H9 (cell line): ENCODE data around the gene MAML3. TPM values are rescaled to one million over a fixed set of nuclear protein-coding genes. Genes with fewer than 3 reads are reported as not detected.

Experiments
- DNase-seq: peaks from one replicate; pipeline ENCODE4 v3.0.0-alpha.2; 2017
- H2AFZ ChIP-seq: one replicate; pipeline ENCODE4 v1.6.1; 2013; ENCODE audit warnings: mild to moderate bottlenecking, low read length, control low read depth, moderate library complexity
- H2AK5ac ChIP-seq: 2 replicates; pipeline ENCODE4 v1.6.1; 2013; ENCODE audit warnings: low read length, control low read depth, mixed read lengths; ENCODE audit not compliant: insufficient read length
- H2BK120ac ChIP-seq: one replicate; pipeline ENCODE4 v1.6.1; 2013; ENCODE audit warnings: low read depth, mild to moderate bottlenecking, low read length, control low read depth, inconsistent platforms; ENCODE audit not compliant: poor library complexity, severe bottlenecking
- H2BK12ac ChIP-seq: 2 replicates; pipeline ENCODE4 v1.6.1; 2013; ENCODE audit warnings: low read length, control low read depth, mixed read lengths, low read depth; ENCODE audit not compliant: insufficient read length
- H2BK15ac ChIP-seq: 2 replicates; pipeline ENCODE4 v1.6.1; 2013; ENCODE audit warnings: low read depth, low read length, control low read depth
- H2BK20ac ChIP-seq: one replicate; pipeline ENCODE4 v1.6.1; 2013; ENCODE audit warnings: low read depth, mild to moderate bottlenecking, low read length, control low read depth, inconsistent platforms; ENCODE audit not compliant: poor library complexity, severe bottlenecking
- H2BK5ac ChIP-seq: 2 replicates; pipeline ENCODE4 v1.6.1; 2013; ENCODE audit warnings: low read length, control low read depth, mixed read lengths; ENCODE audit not compliant: insufficient read length
- H3K14ac ChIP-seq: 2 replicates; pipeline ENCODE4 v1.6.1; 2013; ENCODE audit warnings: low read length, control low read depth; ENCODE audit not compliant: insufficient read depth
- H3K18ac ChIP-seq: 2 replicates; pipeline ENCODE4 v1.6.1; 2013; ENCODE audit warnings: low read depth, mild to moderate bottlenecking, mixed read lengths, low read length, control low read depth; ENCODE audit not compliant: insufficient read length
- H3K23ac ChIP-seq: 2 replicates; pipeline ENCODE4 v1.6.1; 2013; ENCODE audit warnings: low read length, control low read depth, mixed read lengths, low read depth; ENCODE audit not compliant: insufficient read length
- H3K23me2 ChIP-seq: 2 replicates; pipeline ENCODE4 v1.6.1; 2013; ENCODE audit warnings: low read depth, mild to moderate bottlenecking, mixed read lengths, low read length, control low read depth; ENCODE audit not compliant: insufficient read length, poor library complexity, severe bottlenecking
- H3K27ac ChIP-seq: 2 replicates; pipeline ENCODE4 v1.5.1; 2013; ENCODE audit warnings: low read length, control low read depth, mixed read lengths, low read depth; ENCODE audit not compliant: insufficient read length
- H3K27me3 ChIP-seq: 2 replicates; pipeline ENCODE4 v1.6.1; 2013; ENCODE audit warnings: low read length, control low read depth, inconsistent platforms; ENCODE audit not compliant: insufficient read depth
- H3K4ac ChIP-seq: 2 replicates; pipeline ENCODE4 v1.6.1; 2013; ENCODE audit warnings: low read depth, mild to moderate bottlenecking, control low read depth, inconsistent platforms, low read length, moderate library complexity
- H3K4me1 ChIP-seq: 2 replicates; pipeline ENCODE4 v1.6.1; 2013; ENCODE audit warnings: low read length, control low read depth, inconsistent platforms; ENCODE audit not compliant: insufficient read depth
- H3K4me2 ChIP-seq: 2 replicates; pipeline ENCODE4 v1.6.1; 2013; ENCODE audit warnings: low read length, control low read depth, mixed read lengths; ENCODE audit not compliant: insufficient read length, insufficient read depth
- H3K56ac ChIP-seq: 2 replicates; pipeline ENCODE4 v1.6.1; 2013; ENCODE audit warnings: low read depth, mild to moderate bottlenecking, mixed read lengths, low read length, control low read depth; ENCODE audit not compliant: insufficient read length
- H3K79me1 ChIP-seq: 2 replicates; pipeline ENCODE4 v1.6.1; 2013; ENCODE audit warnings: low read depth, mild to moderate bottlenecking, moderate library complexity, low read length, control low read depth, inconsistent platforms; ENCODE audit not compliant: insufficient read depth, poor library complexity, severe bottlenecking
- H3K79me2 ChIP-seq: 2 replicates; pipeline ENCODE4 v1.6.1; 2013; ENCODE audit warnings: low read length, control low read depth, inconsistent platforms; ENCODE audit not compliant: insufficient read depth
- H3K9ac ChIP-seq: 2 replicates; pipeline ENCODE4 v1.6.1; 2013; ENCODE audit warnings: low read length, control low read depth, mixed read lengths; ENCODE audit not compliant: insufficient read length; ENCODE audit errors: extremely low read depth
- H3K9me3 ChIP-seq: one replicate; pipeline ENCODE4 v1.6.1; 2013; ENCODE audit warnings: low read depth, low read length, inconsistent platforms; ENCODE audit not compliant: control insufficient read depth
- H3T11ph ChIP-seq: one replicate; pipeline ENCODE4 v1.6.1; 2013; ENCODE audit warnings: mild to moderate bottlenecking, low read length, control low read depth, inconsistent platforms
- H4K20me1 ChIP-seq: one replicate; pipeline ENCODE4 v1.6.1; 2013; ENCODE audit not compliant: control insufficient read depth, insufficient read length, insufficient read depth
- H4K5ac ChIP-seq: 2 replicates; pipeline ENCODE4 v1.6.1; 2013; ENCODE audit warnings: low read depth, mild to moderate bottlenecking, mixed read lengths, low read length, control low read depth; ENCODE audit not compliant: insufficient read length
- H4K8ac ChIP-seq: replicated peaks from 2 replicates; pipeline ENCODE4 v1.6.1; 2013; ENCODE audit warnings: low read length, control low read depth, mixed read lengths, low read depth; ENCODE audit not compliant: insufficient read length
- H4K91ac ChIP-seq: 2 replicates; pipeline ENCODE4 v1.6.1; 2013; ENCODE audit warnings: low read depth, mild to moderate bottlenecking, moderate library complexity, mixed read lengths, low read length, control low read depth; ENCODE audit not compliant: insufficient read length
- H3K27ac Mint-ChIP-seq, 3 experiments: 2 replicates in 2 of 3; 3 replicates in 1 of 3; pipeline ENCODE4 v1.8.0; 2020 to 2021; ENCODE audit warnings: mixed read lengths in 3 of 3, mild to moderate bottlenecking in 1 of 3, moderate library complexity in 1 of 3
- H3K27me3 Mint-ChIP-seq: 2 replicates; pipeline ENCODE4 v1.8.0; 2021; ENCODE audit warnings: low read depth, mild to moderate bottlenecking, moderate library complexity, mixed read lengths
- H3K36me3 Mint-ChIP-seq, 3 experiments: 2 replicates in 2 of 3; 3 replicates in 1 of 3; pipeline ENCODE4 v1.8.0; 2020 to 2021; ENCODE audit warnings: low read depth in 3 of 3, mixed read lengths in 3 of 3; ENCODE audit not compliant: insufficient read depth in 1 of 3
- H3K4me1 Mint-ChIP-seq, 2 experiments: 2 replicates each; pipeline ENCODE4 v1.8.0; 2020; ENCODE audit warnings: mixed read lengths in 2 of 2
- H3K4me3 Mint-ChIP-seq, 2 experiments: 2 replicates in 1 of 2; 3 replicates in 1 of 2; pipeline ENCODE4 v1.8.0; 2020 to 2021; ENCODE audit warnings: mild to moderate bottlenecking in 2 of 2, mixed read lengths in 2 of 2, moderate library complexity in 1 of 2
- H3K9me3 Mint-ChIP-seq, 2 experiments: 2 replicates in 1 of 2; 3 replicates in 1 of 2; pipeline ENCODE4 v1.8.0; 2020; ENCODE audit warnings: mild to moderate bottlenecking in 2 of 2, mixed read lengths in 2 of 2, moderate library complexity in 1 of 2
- CTCF ChIP-seq: fragments of 200-600 bp; sonication (generic); conservative IDR thresholded peaks from 3 replicates; pipeline ENCODE4 v1.8.0; 2021; ENCODE audit warnings: antibody characterized with exemption, mild to moderate bottlenecking
- WGBS: extraction: QIAGEN DNeasy Blood & Tissue Kit; methylation state at CpG from one replicate; pipeline ENCODE4 v1.1.7; 2013; ENCODE audit warnings: missing lambda C conversion rate, low lambda C conversion rate, mixed read lengths; ENCODE audit not compliant: insufficient read length; ENCODE audit errors: extremely low coverage; 5-methylcytosine and 5-hydroxymethylcytosine counted together
- total RNA-seq: library from RNA; stranded (reverse); gene quantifications from 2 replicates; pipeline ENCODE4 v1.2.1, GENCODE V29; 2021

The MAML3 gene
- total RNA-seq, 1 experiment from 2014 or later = 3.9 TPM

GRCh38 chr4:140048419-140048995 lies 105.5 kb downstream of the MAML3 start:
- H4K5ac ChIP-seq = no peak overlapping the region
- Mint-ChIP-seq H3K9me3 (no peaks in the 10 kb centered on the region), H3K27me3 (peaks cover 4% of the 10 kb centered on the region), H3K4me3 (peak overlapping the region; percentile 50 to 66), H3K27ac (peak overlapping the region; percentile 88 to 95 (median 89)), H3K4me1 (peaks cover 53 to 55% of the 10 kb centered on the region in 2 experiments), H3K36me3 (no peaks in the 10 kb centered on the region)
- no peak for DNase-seq
- no CpG with 5 or more reads among the region's 4 CpGs for WGBS
- H3K4me2 ChIP-seq = peak overlapping the region; percentile 65
- no peak overlapping the region for H3T11ph ChIP-seq
- no peak overlapping the region for H2BK20ac ChIP-seq
- no peak overlapping the region for H2BK120ac ChIP-seq
- H2BK12ac ChIP-seq = no peak overlapping the region
- H4K91ac ChIP-seq = no peak overlapping the region
- H2BK15ac ChIP-seq = no peak overlapping the region
- H3K4me1 ChIP-seq = peaks cover 11% of the 10 kb centered on the region; the same call in 1 of the 2 replicates
- no peaks in the 10 kb centered on the region for H3K79me1 ChIP-seq
- H3K27ac ChIP-seq = peak overlapping the region; percentile 82
- no peak overlapping the region for H2BK5ac ChIP-seq
- no peak overlapping the region for H2AFZ ChIP-seq
- no peak overlapping the region for H2AK5ac ChIP-seq
- no peak overlapping the region for H3K56ac ChIP-seq
- H3K4ac ChIP-seq = no peak overlapping the region
- H3K9me3 ChIP-seq = no peaks in the 10 kb centered on the region
- no peaks in the 10 kb centered on the region for H3K27me3 ChIP-seq
- peak overlapping the region; percentile 50 for H3K9ac ChIP-seq
- H3K18ac ChIP-seq = peak overlapping the region; percentile 66
- H4K20me1 ChIP-seq = no peaks in the 10 kb centered on the region
- H3K79me2 ChIP-seq = no peaks in the 10 kb centered on the region
- H4K8ac ChIP-seq = no peak overlapping the region
- no peak overlapping the region for H3K23ac ChIP-seq
- no peak overlapping the region; the same call in 1 of the 2 replicates for H3K14ac ChIP-seq
- TF ChIP-seq CTCF = no peak
- H3K23me2 ChIP-seq = no peaks in the 10 kb centered on the region
